GM12875 (cell line): ENCODE measurements around the gene TAF3.

Experiments used
- H3K4me3 ChIP-seq: one replicate; pipeline ENCODE4 v1.5.1; 2011; ENCODE audit warnings: low read depth, low read length, control low read depth
- CTCF ChIP-seq: IDR thresholded peaks from 2 replicates; pipeline ENCODE4 v1.5.1; 2011; ENCODE audit warnings: low read depth, mild to moderate bottlenecking, control low read depth, inconsistent platforms, low read length, moderate library complexity, borderline replicate concordance; ENCODE audit not compliant: insufficient read depth

Gene TAF3

GRCh38 chr10:8035006-8035640 lies 216.8 kb downstream of the TAF3 start:
- H3K4me3 ChIP-seq, result no peak overlapping the region
- TF ChIP-seq CTCF, result no peak

GRCh38 chr10:8035641-8036470 lies 217.6 kb downstream of the TAF3 start:
- no peak overlapping the region for H3K4me3 ChIP-seq
- no peak for TF ChIP-seq CTCF

GRCh38 chr10:8036506-8037198 lies 218.3 kb downstream of the TAF3 start:
- H3K4me3 ChIP-seq, result no peak overlapping the region
- no peak for TF ChIP-seq CTCF

GRCh38 chr10:8037199-8037801 lies 219.0 kb downstream of the TAF3 start:
- TF ChIP-seq CTCF, result no peak
- H3K4me3 ChIP-seq, result no peak overlapping the region

- TF ChIP-seq CTCF, result no peak
- H3K4me3 ChIP-seq, result no peak overlapping the region
These were observed 219.9 kb downstream of the TAF3 start for GRCh38 chr10:8037941-8038894.

GRCh38 chr10:8039321-8039881 lies 221.1 kb downstream of the TAF3 start:
- TF ChIP-seq CTCF, result no peak
- H3K4me3 ChIP-seq, result no peak overlapping the region
